Measurements from ENCODE around the gene ITGB5.

DNA sequence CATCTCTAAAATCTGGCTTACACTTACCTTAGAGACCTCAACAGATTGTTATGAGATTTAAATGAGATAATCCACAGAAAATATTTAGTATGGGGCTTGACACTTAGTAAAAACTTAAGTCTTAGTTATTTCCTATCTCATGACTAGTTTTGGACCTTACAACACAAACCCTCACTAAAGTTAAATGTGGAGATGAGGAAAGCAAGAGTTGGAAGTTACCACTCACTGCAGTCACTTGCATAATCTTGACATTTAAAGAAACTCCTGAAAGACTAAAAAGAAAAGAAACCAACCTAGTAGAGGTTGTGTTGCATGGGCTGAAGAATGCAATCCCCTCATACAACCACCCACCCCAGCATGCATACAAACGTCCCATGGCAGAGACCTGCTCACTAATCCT is 40.1 kb downstream of the ITGB5 start:
- no peak for TF ChIP-seq POLR2A (IDR thresholded peaks at IDR 0.05; ENCODE audit: low read depth, low read length)
- TF ChIP-seq, protein P1, sequence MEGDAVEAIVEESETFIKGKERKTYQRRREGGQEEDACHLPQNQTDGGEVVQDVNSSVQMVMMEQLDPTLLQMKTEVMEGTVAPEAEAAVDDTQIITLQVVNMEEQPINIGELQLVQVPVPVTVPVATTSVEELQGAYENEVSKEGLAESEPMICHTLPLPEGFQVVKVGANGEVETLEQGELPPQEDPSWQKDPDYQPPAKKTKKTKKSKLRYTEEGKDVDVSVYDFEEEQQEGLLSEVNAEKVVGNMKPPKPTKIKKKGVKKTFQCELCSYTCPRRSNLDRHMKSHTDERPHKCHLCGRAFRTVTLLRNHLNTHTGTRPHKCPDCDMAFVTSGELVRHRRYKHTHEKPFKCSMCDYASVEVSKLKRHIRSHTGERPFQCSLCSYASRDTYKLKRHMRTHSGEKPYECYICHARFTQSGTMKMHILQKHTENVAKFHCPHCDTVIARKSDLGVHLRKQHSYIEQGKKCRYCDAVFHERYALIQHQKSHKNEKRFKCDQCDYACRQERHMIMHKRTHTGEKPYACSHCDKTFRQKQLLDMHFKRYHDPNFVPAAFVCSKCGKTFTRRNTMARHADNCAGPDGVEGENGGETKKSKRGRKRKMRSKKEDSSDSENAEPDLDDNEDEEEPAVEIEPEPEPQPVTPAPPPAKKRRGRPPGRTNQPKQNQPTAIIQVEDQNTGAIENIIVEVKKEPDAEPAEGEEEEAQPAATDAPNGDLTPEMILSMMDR (IDR thresholded peaks at IDR 0.05; ENCODE audit: extremely low read depth in 1 of 2, insufficient read depth in 1 of 2, low read depth in 1 of 2, low read length in 2 of 2): no peak
- no peak for TF ChIP-seq EZH2 (IDR thresholded peaks at IDR 0.05; ENCODE audit: borderline replicate concordance, low read depth, low read length, severe bottlenecking)

Data from endothelial cell of umbilical vein (primary cell).